ENCODE results near the gene CCDC182.

DNA sequence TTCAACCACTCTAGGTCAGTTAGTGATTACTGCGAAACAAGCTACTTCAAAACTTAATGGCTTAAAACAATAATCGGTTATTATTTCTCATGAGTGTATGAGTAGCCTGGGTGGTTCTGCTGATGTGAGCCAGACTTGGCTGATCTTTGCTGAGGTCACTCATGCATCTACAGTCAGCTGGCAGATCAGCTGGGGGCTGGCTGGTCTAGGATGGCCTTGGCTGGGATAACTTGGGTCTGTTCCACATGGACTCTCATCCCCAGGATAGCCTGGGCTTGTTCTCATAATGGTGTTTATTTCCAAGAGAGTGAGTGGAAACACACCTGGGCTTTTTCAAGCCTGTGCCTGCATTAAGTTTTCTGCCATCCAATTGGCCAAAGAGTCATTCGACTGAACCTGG is 13.0 kb downstream of the CCDC182 start:
- no peak for TF ChIP-seq HMGXB4 (CRISPR knock-in tag; IDR thresholded peaks at IDR 0.05)
- TF ChIP-seq REST (IDR thresholded peaks at IDR 0.05; ENCODE audit: borderline replicate concordance) = no peak
- TF ChIP-seq REST (CRISPR knock-in tag; IDR thresholded peaks at IDR 0.05; ENCODE audit: low read depth) = no peak
- no peak for TF ChIP-seq CREBBP (IDR thresholded peaks at IDR 0.05; ENCODE audit: low read depth, low read length)
- no peak for TF ChIP-seq ZNF23 (CRISPR knock-in tag; IDR thresholded peaks at IDR 0.05)
- no peak for TF ChIP-seq ZNF551 (CRISPR knock-in tag; IDR thresholded peaks at IDR 0.05)
